ENCODE data around the gene RNF41.

DNA sequence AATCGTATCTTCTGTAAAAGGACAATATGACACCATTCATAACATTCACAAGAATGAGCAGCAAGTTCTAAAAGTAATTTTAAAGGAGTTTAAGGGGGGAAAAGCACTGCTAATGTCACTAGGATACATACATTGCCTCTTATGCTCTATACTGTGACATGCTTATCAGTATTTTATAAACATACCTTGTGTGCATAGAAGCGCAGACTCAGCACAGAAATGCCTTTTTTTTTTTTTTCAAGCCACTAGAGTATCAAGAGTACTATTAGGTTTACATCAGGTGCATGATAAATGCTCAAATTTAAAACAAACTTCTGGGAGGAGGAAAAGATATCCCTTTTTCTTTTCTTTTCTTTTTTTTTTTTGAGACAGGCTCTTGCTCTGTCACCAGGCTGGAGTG lies 18.9 kb downstream of the RNF41 start:
- TF ChIP-seq ATF1 (CRISPR knock-in tag; IDR thresholded peaks at IDR 0.05), result no peak
- TF ChIP-seq TEAD1 (CRISPR knock-in tag; IDR thresholded peaks at IDR 0.05), result no peak
- TF ChIP-seq, protein P1, sequence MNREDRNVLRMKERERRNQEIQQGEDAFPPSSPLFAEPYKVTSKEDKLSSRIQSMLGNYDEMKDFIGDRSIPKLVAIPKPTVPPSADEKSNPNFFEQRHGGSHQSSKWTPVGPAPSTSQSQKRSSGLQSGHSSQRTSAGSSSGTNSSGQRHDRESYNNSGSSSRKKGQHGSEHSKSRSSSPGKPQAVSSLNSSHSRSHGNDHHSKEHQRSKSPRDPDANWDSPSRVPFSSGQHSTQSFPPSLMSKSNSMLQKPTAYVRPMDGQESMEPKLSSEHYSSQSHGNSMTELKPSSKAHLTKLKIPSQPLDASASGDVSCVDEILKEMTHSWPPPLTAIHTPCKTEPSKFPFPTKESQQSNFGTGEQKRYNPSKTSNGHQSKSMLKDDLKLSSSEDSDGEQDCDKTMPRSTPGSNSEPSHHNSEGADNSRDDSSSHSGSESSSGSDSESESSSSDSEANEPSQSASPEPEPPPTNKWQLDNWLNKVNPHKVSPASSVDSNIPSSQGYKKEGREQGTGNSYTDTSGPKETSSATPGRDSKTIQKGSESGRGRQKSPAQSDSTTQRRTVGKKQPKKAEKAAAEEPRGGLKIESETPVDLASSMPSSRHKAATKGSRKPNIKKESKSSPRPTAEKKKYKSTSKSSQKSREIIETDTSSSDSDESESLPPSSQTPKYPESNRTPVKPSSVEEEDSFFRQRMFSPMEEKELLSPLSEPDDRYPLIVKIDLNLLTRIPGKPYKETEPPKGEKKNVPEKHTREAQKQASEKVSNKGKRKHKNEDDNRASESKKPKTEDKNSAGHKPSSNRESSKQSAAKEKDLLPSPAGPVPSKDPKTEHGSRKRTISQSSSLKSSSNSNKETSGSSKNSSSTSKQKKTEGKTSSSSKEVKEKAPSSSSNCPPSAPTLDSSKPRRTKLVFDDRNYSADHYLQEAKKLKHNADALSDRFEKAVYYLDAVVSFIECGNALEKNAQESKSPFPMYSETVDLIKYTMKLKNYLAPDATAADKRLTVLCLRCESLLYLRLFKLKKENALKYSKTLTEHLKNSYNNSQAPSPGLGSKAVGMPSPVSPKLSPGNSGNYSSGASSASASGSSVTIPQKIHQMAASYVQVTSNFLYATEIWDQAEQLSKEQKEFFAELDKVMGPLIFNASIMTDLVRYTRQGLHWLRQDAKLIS (CRISPR knock-in tag; IDR thresholded peaks at IDR 0.05; ENCODE audit: borderline replicate concordance), result no peak
- TF ChIP-seq, protein P2, sequence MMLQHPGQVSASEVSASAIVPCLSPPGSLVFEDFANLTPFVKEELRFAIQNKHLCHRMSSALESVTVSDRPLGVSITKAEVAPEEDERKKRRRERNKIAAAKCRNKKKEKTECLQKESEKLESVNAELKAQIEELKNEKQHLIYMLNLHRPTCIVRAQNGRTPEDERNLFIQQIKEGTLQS (CRISPR knock-in tag; conservative IDR thresholded peaks at IDR 0.05), result no peak
- TF ChIP-seq, protein P3, sequence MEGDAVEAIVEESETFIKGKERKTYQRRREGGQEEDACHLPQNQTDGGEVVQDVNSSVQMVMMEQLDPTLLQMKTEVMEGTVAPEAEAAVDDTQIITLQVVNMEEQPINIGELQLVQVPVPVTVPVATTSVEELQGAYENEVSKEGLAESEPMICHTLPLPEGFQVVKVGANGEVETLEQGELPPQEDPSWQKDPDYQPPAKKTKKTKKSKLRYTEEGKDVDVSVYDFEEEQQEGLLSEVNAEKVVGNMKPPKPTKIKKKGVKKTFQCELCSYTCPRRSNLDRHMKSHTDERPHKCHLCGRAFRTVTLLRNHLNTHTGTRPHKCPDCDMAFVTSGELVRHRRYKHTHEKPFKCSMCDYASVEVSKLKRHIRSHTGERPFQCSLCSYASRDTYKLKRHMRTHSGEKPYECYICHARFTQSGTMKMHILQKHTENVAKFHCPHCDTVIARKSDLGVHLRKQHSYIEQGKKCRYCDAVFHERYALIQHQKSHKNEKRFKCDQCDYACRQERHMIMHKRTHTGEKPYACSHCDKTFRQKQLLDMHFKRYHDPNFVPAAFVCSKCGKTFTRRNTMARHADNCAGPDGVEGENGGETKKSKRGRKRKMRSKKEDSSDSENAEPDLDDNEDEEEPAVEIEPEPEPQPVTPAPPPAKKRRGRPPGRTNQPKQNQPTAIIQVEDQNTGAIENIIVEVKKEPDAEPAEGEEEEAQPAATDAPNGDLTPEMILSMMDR (IDR thresholded peaks at IDR 0.05), result no peak
- TF ChIP-seq SMAD4 (CRISPR knock-in tag; IDR thresholded peaks at IDR 0.05), result no peak
- TF ChIP-seq, protein P4, sequence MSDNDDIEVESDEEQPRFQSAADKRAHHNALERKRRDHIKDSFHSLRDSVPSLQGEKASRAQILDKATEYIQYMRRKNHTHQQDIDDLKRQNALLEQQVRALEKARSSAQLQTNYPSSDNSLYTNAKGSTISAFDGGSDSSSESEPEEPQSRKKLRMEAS (CRISPR knock-in tag; IDR thresholded peaks at IDR 0.05), result no peak
- no peak for TF ChIP-seq ELF4 (CRISPR knock-in tag; IDR thresholded peaks at IDR 0.05; ENCODE audit: low read depth)
- TF ChIP-seq SMAD3 (CRISPR knock-in tag; IDR thresholded peaks at IDR 0.05; ENCODE audit: borderline replicate concordance), result no peak
- TF ChIP-seq, protein P5, sequence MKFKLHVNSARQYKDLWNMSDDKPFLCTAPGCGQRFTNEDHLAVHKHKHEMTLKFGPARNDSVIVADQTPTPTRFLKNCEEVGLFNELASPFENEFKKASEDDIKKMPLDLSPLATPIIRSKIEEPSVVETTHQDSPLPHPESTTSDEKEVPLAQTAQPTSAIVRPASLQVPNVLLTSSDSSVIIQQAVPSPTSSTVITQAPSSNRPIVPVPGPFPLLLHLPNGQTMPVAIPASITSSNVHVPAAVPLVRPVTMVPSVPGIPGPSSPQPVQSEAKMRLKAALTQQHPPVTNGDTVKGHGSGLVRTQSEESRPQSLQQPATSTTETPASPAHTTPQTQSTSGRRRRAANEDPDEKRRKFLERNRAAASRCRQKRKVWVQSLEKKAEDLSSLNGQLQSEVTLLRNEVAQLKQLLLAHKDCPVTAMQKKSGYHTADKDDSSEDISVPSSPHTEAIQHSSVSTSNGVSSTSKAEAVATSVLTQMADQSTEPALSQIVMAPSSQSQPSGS (CRISPR knock-in tag; IDR thresholded peaks at IDR 0.05; ENCODE audit: borderline replicate concordance, low read depth), result no peak
- TF ChIP-seq, protein P6, sequence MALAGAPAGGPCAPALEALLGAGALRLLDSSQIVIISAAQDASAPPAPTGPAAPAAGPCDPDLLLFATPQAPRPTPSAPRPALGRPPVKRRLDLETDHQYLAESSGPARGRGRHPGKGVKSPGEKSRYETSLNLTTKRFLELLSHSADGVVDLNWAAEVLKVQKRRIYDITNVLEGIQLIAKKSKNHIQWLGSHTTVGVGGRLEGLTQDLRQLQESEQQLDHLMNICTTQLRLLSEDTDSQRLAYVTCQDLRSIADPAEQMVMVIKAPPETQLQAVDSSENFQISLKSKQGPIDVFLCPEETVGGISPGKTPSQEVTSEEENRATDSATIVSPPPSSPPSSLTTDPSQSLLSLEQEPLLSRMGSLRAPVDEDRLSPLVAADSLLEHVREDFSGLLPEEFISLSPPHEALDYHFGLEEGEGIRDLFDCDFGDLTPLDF (CRISPR knock-in tag; IDR thresholded peaks at IDR 0.05), result no peak
- TF ChIP-seq FOXP1 (CRISPR knock-in tag; IDR thresholded peaks at IDR 0.05; ENCODE audit: borderline replicate concordance), result no peak

Measured in WTC11 (cell line).